Effector memory CD8-positive, alpha-beta T cell (primary cell): ENCODE measurements around the gene GDPD3.
A peak's percentile ranks its signal among the peaks of the same experiment; 100 is the strongest.
"Not testable (repeated sequence)": the region's sequence is repeated elsewhere in the genome, so short reads cannot be mapped to it uniquely, and the experiment has no call there.

ENCODE experiments used
- ATAC-seq: fragments of 150-1000 bp; cut with Tn5 transposase; replicated peaks from 2 replicates; pipeline ENCODE4 v1.10.0; 2021; ENCODE audit warnings: mild to moderate bottlenecking, moderate library complexity
- DNase-seq, 3 experiments: peaks; one replicate each; pipeline ENCODE4 v3.0.0; 2021
- H3K27ac Mint-ChIP-seq, 2 donors: one replicate each; pipeline ENCODE4 v1.8.0; 2022; ENCODE audit warnings: mild to moderate bottlenecking in 2 of 2, mixed read lengths in 2 of 2, moderate library complexity in 2 of 2
- H3K27me3 Mint-ChIP-seq, 2 donors: one replicate each; pipeline ENCODE4 v1.8.0; 2022; ENCODE audit warnings: mixed read lengths in 2 of 2
- H3K36me3 Mint-ChIP-seq: one replicate; pipeline ENCODE4 v1.8.0; 2022; ENCODE audit warnings: mild to moderate bottlenecking, moderate library complexity, mixed read lengths; ENCODE audit not compliant: insufficient read depth
- H3K4me1 Mint-ChIP-seq, 2 donors: one replicate each; pipeline ENCODE4 v1.8.0; 2022; ENCODE audit warnings: low read depth in 2 of 2, mixed read lengths in 2 of 2
- H3K4me3 Mint-ChIP-seq, 2 donors: one replicate each; pipeline ENCODE4 v1.8.0; 2022; ENCODE audit warnings: mild to moderate bottlenecking in 2 of 2, mixed read lengths in 2 of 2, moderate library complexity in 2 of 2
- H3K9me3 Mint-ChIP-seq, 2 donors: one replicate each; pipeline ENCODE4 v1.8.0; 2022; ENCODE audit warnings: mixed read lengths in 2 of 2

The GDPD3 gene

GRCh38 chr16:30139583-30140481 is 26.5 kb upstream of the GDPD3 start:
- no peak overlapping the region for H3K4me3 Mint-ChIP-seq
- H3K27ac Mint-ChIP-seq: no peak overlapping the region
- H3K9me3 Mint-ChIP-seq: no peaks in the 10 kb centered on the region
- ATAC-seq (no peak), DNase-seq (no peak)
- H3K27me3 Mint-ChIP-seq: no peaks in the 10 kb centered on the region
- H3K36me3 Mint-ChIP-seq: no peaks in the 10 kb centered on the region
- H3K4me1 Mint-ChIP-seq: peaks cover 5 to 14% of the 10 kb centered on the region in 2 donors

GRCh38 chr16:30137897-30138296 is 24.6 kb upstream of the GDPD3 start:
- no peak overlapping the region for H3K4me3 Mint-ChIP-seq
- H3K27me3 Mint-ChIP-seq: no peaks in the 10 kb centered on the region
- DNase-seq: no peak
- ATAC-seq: no peak
- H3K9me3 Mint-ChIP-seq: no peaks in the 10 kb centered on the region
- H3K4me1 Mint-ChIP-seq: peaks cover 0 to 7% of the 10 kb centered on the region in 2 donors
- no peaks in the 10 kb centered on the region for H3K36me3 Mint-ChIP-seq
- H3K27ac Mint-ChIP-seq: no peak overlapping the region

DNA sequence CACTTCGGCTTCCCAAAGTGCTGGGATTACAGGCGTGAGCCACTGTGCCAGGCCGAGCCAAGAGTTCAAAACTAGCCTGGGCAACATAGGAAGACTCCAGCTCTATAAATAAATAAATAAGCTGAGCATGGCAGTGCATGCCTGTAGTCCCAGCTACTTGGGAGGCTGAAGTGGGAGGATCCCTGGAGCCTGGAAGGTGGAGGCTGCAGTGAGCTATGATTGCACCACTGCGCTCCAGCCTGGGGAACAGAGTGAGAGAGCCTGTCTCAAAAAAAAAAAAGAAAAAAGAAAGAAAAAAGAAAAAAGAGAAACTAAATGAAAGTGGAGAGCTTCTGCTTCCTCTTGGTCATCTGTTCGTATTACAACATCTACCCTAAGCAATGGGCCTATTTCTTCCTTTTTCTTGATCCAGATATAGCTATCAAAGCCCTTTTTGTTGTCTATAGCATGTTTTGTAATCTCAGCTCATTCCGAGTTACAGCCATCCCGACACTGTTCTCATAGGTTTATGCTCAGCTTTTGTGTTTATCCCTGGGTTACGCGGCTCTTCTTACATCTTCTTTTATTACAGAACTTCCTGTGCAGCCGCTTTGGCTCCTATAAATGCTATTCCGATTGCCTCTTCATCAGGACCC is 23.8 kb upstream of the GDPD3 start:
- no peaks in the 10 kb centered on the region for H3K36me3 Mint-ChIP-seq
- DNase-seq: no peak
- no peak for ATAC-seq
- no peaks in the 10 kb centered on the region for H3K27me3 Mint-ChIP-seq
- H3K9me3 Mint-ChIP-seq: no peaks in the 10 kb centered on the region
- H3K4me3 Mint-ChIP-seq: no peak overlapping the region
- no peak overlapping the region for H3K27ac Mint-ChIP-seq
- peaks cover 0 to 5% of the 10 kb centered on the region in 2 donors for H3K4me1 Mint-ChIP-seq

DNA sequence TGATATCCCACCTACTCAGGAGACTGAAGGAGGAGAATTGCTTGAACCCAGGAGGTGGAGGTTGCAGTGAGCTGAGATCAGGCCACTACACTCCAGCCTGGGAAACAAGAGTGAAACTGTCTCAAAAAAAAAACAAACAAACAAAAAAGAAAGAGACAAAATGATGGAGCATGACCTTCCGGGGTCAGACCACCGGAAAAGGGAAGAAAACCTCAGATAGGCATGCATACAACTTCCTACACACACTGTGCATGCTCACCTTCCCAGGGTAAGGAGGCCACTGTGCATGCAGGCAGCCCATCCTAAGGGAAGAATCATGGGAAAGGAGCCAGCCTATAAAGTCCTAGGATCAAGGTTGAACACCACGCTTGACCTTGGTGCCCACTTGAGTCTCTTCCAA is 19.3 kb upstream of the GDPD3 start:
- H3K27me3 Mint-ChIP-seq: no peaks in the 10 kb centered on the region
- peaks cover 4% of the 10 kb centered on the region for H3K36me3 Mint-ChIP-seq
- DNase-seq (no peak), ATAC-seq (no peak)
- no peaks in the 10 kb centered on the region for H3K9me3 Mint-ChIP-seq
- H3K27ac Mint-ChIP-seq: no peak overlapping the region
- peaks cover 0 to 4% of the 10 kb centered on the region in 2 donors for H3K4me1 Mint-ChIP-seq
- H3K4me3 Mint-ChIP-seq: no peak overlapping the region

DNA sequence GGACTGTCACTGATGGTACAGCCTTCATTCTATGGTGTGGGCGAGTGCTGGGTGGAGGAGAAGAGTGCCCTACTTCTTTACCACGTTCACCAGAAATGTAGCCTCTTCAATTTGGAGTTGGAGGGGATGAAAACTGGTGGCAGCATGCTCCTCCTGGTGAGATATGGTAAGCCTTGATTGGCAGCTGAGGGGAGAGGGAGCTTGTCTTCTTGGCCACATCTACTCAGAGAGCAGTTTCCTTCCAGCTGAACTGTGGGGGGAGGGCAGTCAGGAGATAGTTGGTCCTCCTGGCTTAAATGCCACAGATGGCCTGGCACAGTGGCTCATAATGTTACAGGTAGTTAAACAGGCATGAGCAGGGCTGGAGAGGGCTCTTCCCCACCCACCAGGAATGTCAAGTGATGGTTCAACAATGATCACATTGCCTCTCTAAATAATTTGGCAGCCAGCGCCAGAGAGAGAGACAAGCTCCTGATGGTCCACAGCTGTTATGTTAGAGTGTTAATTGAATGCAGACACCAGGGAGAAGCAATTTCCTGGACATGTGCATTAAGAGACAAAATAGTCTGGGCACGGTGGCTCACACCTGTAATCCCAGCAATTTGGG is 18.6 kb upstream of the GDPD3 start:
- no peak overlapping the region for H3K27ac Mint-ChIP-seq
- DNase-seq (no peak), ATAC-seq (no peak)
- H3K9me3 Mint-ChIP-seq: no peaks in the 10 kb centered on the region
- H3K27me3 Mint-ChIP-seq: no peaks in the 10 kb centered on the region
- H3K4me3 Mint-ChIP-seq: no peak overlapping the region
- H3K36me3 Mint-ChIP-seq: peaks cover 4% of the 10 kb centered on the region
- H3K4me1 Mint-ChIP-seq: peaks cover 0 to 4% of the 10 kb centered on the region in 2 donors

DNA sequence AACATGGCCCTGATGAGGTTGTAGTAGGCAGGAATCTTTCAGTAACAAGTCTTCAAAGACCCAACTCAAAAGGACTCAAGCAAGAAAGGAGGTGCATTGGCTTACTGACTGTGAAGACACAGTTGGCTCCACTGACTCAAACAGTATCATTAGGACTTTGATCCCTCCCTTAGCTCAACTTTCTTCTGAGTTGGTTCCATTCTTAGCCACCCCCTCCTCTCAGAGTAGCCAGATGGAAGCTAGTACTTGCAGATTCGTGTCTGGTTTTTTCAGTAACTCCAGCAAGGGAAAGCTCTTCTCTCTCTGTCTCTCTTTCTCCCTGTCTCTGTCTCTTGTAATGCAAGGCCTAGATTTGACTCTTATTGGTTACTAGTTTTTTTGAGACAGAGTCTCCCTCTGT is 14.7 kb upstream of the GDPD3 start:
- Mint-ChIP-seq H3K27ac (no peak overlapping the region), H3K4me3 (no peak overlapping the region), H3K4me1 (peaks cover 0 to 4% of the 10 kb centered on the region in 2 donors), H3K27me3 (no peaks in the 10 kb centered on the region), H3K9me3 (no peaks in the 10 kb centered on the region), H3K36me3 (peaks cover 4% of the 10 kb centered on the region)
- DNase-seq (no peak), ATAC-seq (no peak)

GRCh38 chr16:30125690-30126089 is 12.4 kb upstream of the GDPD3 start:
- not testable (repeated sequence) for H3K36me3 Mint-ChIP-seq, ATAC-seq, H3K9me3 Mint-ChIP-seq, H3K4me3 Mint-ChIP-seq, DNase-seq, H3K27ac Mint-ChIP-seq, H3K27me3 Mint-ChIP-seq
- H3K4me1 Mint-ChIP-seq: peaks cover 11 to 14% of the 10 kb centered on the region in 2 donors

DNA sequence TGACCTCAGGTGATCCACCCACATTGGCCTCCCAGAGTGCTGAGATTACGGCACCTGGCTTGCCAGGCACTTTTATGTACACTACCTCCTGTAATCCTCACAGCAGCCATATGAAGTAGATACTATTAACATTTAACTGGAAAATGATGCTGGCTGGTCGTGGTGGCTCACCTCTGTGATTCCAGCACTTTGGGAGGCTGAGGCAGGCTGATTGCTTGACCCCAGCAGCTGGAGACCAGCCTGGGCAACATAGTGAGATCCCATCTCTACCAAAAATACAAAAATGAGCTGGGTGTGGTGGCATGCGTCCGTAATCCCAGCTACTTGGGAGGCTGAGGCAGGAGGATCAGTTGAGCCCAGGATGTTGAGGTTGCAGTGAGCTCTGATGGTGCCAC is 11.6 kb upstream of the GDPD3 start:
- H3K36me3 Mint-ChIP-seq: peaks cover 4% of the 10 kb centered on the region
- peaks cover 9 to 14% of the 10 kb centered on the region in 2 donors for H3K4me1 Mint-ChIP-seq
- H3K27ac Mint-ChIP-seq: no peak overlapping the region
- no peaks in the 10 kb centered on the region for H3K9me3 Mint-ChIP-seq
- no peak overlapping the region for H3K4me3 Mint-ChIP-seq
- no peak for ATAC-seq
- no peaks in the 10 kb centered on the region for H3K27me3 Mint-ChIP-seq
- DNase-seq: no peak

DNA sequence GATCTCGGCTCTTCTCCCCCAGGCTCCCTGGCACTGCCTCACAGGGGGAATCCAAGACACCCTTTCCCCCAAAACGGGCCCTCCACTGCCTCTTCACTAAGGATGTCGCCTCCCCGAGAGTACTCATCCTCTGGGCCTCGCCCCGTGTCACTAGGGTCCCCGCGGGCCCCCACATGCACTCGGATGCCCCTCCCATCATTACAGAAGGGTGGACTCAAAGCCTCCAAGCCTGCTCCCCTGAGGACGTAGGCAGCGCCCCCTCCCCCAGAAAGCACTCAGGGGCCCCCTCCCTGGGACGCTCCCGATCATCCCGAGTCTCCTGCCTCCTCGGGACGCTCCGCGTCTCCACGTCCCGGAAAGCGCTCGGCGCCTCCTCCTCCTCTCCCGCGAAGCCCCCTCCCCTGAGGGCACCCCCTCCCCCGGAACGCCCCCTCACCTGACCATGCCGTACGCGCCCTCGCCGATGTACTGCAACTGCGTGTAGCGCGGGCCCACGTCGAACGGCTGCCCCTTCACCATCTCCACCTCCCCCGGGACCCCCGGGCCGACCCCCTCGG is 9.3 kb upstream of the GDPD3 start:
- H3K36me3 Mint-ChIP-seq: peaks cover 4% of the 10 kb centered on the region
- DNase-seq: no peak
- no peaks in the 10 kb centered on the region for H3K27me3 Mint-ChIP-seq
- peak; percentile 25 for ATAC-seq
- H3K4me1 Mint-ChIP-seq: peaks cover 9 to 19% of the 10 kb centered on the region in 2 donors
- H3K9me3 Mint-ChIP-seq: no peaks in the 10 kb centered on the region
- H3K4me3 Mint-ChIP-seq: peak overlapping the region; percentile 86 to 87
- peak overlapping the region; percentile 85 to 94 for H3K27ac Mint-ChIP-seq

DNA sequence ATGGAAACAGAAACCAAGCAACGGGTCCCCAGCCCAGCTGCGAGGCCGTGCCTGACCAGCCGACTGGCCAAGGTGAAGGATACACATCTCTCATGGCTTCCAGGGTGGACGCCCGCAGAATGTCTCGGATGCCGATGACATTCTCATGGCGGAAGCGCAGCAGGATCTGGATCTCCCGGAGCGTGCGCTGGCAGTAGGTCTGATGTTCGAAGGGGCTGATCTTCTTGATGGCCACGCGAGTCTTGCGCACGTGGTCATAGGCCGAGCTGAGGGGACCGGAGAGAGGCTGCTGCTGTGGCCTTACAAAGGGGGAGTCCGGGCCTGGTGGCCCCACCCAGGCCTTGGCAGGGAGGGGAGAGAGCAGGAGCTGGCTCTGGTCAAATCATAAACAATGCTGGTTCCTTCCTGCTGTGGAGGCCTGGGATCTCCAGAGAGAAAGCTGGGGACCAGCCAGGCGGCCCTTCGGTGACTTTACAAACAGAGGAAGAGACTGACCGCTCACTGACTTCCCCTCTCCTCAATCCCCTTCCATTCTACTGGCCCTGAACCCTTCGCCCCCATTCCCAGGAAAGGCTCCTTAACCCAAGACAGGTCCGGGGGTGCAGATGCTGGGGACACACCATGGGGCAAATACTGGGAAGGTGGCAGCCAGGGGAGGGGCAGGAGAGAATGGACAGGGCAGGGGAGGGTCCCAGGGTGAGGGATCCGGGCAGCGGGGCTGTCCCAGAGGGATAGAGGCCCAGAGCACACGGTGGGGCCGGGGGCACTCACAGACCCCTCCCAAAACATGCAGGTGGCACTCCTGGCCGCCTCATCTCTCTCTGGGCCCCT is 8.6 kb upstream of the GDPD3 start:
- Mint-ChIP-seq H3K9me3 (no peaks in the 10 kb centered on the region), H3K27ac (peak overlapping the region; percentile 85 to 94), H3K4me3 (peak overlapping the region; percentile 86 to 87), H3K27me3 (no peaks in the 10 kb centered on the region), H3K36me3 (peaks cover 4% of the 10 kb centered on the region), H3K4me1 (peaks cover 9 to 19% of the 10 kb centered on the region in 2 donors)
- no peak for ATAC-seq
- DNase-seq: no peak

DNA sequence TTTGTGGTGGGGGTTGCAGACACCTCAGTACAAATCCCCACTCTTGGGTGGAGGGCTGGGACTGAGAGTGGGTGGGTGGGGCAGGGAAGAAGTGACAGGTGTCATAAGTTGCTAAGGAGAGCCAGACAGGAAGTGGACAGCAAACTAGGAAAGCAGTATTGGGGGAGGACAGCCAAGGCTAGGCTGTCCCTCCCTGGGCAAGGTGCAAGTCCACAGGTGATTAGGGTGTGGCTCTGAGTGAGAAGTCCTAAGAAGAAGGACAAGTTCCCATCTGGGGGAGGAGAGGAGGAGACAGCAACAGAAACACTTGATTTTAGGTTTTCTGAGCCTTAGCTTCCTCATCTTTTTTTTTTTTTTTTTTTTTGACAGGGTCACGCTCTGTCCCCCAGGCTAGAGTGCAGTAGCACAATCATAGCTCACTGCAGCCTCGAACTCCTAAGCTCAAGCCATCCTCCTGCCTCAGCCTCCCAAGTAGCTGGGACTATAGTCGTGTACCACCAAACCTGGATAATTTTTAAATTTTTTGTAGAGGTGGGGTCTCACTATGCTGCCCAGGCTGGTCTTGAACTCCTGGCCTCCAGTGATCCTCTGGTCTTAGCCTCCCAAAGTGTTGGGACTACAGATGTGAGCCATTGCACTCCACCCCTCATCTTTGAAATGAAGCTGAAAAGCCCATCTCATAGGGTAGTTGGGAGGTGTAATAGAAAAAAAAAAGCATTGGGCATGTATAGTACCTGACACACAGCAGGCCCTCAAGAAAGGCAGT is 7.2 kb upstream of the GDPD3 start:
- Mint-ChIP-seq H3K9me3 (no peaks in the 10 kb centered on the region), H3K27me3 (no peaks in the 10 kb centered on the region), H3K4me3 (peak overlapping the region in 1 of 2 donors; percentile 40), H3K36me3 (peaks cover 4% of the 10 kb centered on the region), H3K4me1 (peaks cover 9 to 19% of the 10 kb centered on the region in 2 donors), H3K27ac (peak overlapping the region; percentile 29 to 77)
- DNase-seq (no peak), ATAC-seq (no peak)

GRCh38 chr16:30119428-30119827 is 6.1 kb upstream of the GDPD3 start:
- ATAC-seq: no peak
- Mint-ChIP-seq H3K4me1 (peaks cover 15 to 22% of the 10 kb centered on the region in 2 donors), H3K27me3 (no peaks in the 10 kb centered on the region), H3K27ac (peak overlapping the region; percentile 17 to 77), H3K9me3 (no peaks in the 10 kb centered on the region), H3K4me3 (peak overlapping the region in 1 of 2 donors; percentile 27), H3K36me3 (peaks cover 4% of the 10 kb centered on the region)
- DNase-seq: no peak
